ELR (cell line): Measurements from ENCODE around the gene ST14.
"Not testable (repeated sequence)": the region's sequence is repeated elsewhere in the genome, so short reads cannot be mapped to it uniquely, and the experiment has no call there.

ENCODE experiments used
- DNase-seq: peaks from one replicate; pipeline ENCODE4 v3.0.0-alpha.2; 2015; ENCODE audit warnings: low read depth

ST14 gene

GRCh38 chr11:130188585-130189347 is 29.2 kb downstream of the ST14 start:
- DNase-seq: no peak

DNA sequence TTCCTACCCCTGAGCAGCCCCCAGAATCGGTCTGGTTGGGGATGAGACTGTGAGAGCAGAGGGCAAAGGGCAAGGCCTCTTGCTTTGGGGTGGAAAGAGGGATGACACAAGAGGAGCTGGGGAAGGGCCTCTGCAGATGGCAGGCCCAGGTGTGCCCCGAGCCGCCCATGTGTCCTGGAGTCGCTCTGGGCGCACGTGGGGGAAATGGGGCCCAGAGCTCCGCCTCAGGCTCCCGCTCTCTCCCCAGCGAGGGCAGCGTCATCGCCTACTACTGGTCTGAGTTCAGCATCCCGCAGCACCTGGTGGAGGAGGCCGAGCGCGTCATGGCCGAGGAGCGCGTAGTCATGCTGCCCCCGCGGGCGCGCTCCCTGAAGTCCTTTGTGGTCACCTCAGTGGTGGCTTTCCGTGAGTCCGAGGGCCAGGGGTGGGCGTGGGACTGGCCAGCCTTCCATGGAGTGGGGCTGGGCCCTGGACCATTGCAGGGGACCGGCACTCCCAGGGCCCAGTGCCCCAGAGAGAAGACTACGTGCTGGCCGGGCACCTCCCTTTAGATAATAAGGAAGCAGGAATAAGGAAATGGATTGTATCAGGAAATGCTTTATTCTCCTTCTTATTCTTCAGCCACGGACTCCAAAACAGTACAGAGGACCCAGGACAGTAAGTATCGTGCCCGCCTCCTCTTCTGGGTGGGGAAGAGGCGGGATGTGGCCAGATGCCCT is 30.1 kb downstream of the ST14 start:
- no peak for DNase-seq

GRCh38 chr11:130190371-130190881 is 30.8 kb downstream of the ST14 start:
- DNase-seq: no peak

DNA sequence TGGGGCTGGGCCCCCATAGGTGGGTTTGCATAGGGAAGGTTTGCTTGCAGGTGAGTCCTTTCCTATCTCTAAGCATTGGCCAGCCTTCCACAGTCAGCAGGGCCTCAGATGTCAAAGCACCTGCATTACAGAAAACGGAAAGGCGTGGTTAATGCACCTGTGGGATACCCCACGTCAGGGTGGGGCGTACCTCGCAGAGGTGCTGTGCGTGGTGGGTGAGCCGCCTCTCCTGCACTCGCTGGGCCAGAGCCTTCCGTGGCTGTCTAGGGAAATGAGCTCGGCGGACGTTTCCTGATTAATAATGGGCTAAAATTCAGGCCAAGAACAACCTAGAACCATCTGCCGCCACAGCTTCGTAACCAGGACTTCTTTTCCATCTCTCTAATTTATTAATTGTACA is 32.3 kb downstream of the ST14 start:
- DNase-seq: no peak

GRCh38 chr11:130192845-130193267 is 33.3 kb downstream of the ST14 start:
- no peak for DNase-seq

DNA sequence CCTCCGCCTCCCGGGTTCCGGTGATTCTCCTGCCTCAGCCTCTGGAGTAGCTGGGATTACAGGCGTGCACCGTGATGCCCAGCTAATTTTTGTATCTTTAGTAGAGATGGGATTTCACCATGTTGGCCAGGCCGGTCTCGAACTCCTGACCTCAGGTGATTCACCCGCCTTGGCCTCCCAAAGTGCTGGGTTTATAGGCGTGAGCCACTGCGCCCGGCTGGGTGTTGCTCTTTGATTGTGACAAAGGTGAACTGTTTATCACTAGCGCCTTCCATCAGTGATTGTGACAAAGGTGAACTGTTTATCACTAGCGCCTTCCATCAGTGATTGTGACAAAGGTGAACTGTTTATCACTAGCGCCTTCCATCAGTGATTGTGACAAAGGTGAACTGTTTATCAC is 34.0 kb downstream of the ST14 start:
- not testable (repeated sequence) for DNase-seq

DNA sequence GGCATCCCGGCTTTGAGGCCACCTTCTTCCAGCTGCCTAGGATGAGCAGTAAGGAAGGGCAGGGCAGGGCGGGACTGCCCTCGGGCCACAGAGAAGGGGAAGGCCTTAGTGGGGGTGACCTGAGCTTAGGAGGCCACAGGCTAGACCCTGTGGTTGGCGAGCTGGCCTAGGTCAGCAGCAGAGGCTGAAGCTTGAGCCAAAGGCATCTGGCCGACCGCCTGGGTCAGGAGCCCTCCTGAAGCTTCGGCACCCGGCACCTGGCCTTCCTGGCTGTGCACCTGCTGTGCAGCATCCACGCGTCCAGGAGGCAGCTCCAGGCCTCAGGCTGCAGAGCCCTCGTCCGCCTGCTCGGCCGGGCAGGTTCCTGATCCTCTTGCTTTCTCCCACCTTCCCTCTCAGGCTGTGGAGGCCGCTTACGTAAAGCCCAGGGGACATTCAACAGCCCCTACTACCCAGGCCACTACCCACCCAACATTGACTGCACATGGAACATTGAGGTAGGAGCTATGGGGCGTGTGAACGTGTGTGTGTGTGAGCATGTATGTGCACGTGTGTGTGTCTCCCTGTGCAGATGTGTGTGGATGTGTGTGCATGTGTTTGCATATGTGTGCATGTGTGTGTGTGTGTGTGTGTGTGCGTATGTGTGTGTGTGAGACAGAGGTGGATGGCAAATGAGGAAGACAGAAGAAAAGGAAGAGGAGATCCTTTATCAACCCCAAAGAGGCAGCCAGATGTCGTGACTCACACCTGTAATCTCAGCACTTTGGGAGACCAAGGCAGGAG is 34.9 kb downstream of the ST14 start:
- no peak for DNase-seq

DNA sequence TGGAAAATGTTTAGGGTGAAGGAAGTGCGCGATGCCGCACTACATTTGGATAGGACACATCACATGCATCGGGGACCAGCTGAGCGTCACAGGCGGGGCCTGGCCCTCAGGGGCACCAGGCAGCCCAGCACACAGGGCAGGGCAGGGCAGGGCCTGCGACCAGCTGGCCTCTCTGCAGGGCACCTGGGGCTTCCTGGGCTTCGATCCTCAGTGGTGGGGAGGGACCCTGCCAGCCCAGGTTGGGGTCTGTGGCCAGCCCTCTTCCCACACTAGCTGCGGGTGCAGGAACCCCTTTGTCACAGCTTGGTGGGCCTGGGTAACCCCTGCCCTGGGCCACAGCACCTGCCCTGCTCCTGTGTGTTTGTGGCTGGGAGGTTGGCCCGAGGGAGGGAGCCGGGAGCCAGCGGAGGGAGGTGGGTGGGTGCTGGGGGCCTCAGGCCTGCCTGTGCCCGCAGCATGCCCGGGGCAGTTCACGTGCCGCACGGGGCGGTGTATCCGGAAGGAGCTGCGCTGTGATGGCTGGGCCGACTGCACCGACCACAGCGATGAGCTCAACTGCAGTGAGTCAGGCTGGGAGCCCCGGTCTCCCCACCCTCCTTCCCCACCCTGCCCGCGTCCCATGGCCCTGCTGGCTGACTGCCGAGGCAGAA is 37.9 kb downstream of the ST14 start:
- DNase-seq: peak; percentile 17

GRCh38 chr11:130198292-130198691 is 38.7 kb downstream of the ST14 start:
- no peak for DNase-seq

DNA sequence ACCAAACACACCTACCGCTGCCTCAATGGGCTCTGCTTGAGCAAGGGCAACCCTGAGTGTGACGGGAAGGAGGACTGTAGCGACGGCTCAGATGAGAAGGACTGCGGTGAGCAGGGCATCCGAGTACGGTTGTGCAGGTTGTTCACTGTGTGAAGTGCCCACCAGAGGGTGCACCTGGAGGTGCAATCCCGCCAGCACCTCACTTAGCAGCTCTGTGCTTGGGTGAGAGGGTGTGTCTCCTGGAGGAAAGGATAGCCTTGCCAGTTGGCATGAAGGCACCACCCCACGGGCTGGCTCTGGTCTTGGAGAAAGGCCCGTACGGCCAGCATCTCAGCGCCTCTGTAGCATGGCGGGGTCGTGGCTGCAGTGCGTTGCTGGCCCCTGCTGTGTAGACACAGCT is 39.4 kb downstream of the ST14 start:
- DNase-seq: no peak

DNA sequence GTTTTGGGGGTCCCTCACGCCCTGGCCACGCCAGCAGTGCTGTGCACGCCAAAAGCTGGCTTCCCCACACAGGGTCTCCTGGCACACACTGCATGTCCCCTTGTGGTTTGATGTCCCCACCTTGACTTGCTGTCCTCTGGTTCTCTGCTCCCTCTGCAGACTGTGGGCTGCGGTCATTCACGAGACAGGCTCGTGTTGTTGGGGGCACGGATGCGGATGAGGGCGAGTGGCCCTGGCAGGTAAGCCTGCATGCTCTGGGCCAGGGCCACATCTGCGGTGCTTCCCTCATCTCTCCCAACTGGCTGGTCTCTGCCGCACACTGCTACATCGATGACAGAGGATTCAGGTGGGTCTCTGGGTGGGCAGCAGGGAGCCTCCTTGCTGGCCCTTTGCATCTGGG is 40.2 kb downstream of the ST14 start:
- DNase-seq: no peak

GRCh38 chr11:130201026-130201425 is 41.4 kb downstream of the ST14 start:
- no peak for DNase-seq

DNA sequence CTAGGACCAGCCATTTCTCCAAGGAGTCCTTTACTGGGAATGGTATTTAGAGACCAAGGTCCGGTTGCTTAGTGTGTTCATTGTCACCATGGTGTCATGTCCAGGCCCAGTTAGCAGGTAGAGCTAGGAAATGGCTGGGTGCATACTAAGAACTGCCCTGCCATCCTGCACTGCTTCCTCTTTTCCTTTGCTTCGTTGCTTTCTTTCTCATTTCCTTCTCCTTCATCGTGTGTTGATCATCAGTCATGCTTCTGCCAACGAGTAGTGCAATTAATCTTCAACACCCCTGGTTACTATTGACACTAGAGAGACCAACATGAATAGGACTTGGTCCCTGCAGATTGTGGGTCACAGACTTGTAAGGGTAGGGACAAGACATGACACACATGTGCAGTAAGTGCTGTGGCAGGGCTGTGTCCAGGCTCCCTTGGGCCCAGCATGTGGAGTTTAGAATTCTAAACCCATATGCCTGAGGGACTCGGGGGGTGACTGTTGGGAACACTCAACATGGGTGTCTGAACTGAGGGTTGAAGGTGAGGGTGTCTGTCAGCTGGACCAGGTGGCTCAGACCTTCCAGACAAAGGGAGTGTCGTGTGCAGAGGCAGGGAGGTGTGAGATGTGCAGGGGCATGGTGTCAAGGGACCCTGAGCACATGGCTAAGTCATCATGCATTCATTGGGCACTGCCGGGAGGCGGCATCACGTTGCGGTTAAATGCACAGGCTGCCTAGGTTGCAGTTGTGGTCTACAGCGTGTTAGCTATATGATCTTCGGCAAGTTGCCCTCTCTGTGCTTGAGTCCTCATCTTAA is 42.6 kb downstream of the ST14 start:
- DNase-seq: no peak

DNA sequence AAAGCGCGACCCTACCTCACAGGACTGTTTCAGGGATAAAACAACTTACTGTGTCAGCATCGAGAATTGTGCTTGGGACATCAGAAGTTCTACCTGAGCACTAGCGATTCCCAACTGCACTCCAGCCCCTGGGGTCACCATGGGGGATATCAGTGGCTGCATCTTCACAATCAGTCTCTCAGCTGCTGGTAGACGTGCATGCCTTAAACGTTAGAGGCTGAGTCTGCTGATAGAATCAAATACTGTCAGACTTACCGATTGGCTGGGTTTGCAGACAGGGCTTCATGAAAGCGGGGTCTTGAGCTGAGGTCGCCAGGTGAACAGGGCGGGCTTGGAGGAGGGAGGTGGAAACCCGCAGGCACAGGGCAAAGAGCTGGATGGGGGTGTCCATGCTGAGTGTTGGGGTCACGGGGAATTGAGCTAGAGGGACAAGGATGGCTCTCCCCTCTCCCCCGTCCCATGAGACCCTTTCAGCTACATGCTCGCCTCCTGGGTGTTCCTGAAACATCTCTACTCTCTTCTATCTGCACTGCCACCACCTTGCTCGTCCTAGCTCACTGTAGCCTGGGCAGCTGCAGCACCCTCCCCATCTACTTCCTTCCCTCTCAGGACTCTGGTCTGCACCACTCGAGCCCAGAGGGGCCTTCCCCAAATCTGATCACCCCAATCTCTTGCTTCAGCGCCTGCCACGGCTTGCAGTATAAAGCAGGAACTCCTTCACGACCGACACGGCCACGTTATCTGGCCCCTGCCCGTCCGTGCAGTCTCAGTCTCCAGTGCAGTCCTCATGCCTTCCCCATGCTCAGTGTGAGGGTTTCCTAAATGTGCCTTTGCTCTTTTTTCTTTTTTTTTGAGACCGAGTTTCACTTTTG is 43.5 kb downstream of the ST14 start:
- DNase-seq: no peak

DNA sequence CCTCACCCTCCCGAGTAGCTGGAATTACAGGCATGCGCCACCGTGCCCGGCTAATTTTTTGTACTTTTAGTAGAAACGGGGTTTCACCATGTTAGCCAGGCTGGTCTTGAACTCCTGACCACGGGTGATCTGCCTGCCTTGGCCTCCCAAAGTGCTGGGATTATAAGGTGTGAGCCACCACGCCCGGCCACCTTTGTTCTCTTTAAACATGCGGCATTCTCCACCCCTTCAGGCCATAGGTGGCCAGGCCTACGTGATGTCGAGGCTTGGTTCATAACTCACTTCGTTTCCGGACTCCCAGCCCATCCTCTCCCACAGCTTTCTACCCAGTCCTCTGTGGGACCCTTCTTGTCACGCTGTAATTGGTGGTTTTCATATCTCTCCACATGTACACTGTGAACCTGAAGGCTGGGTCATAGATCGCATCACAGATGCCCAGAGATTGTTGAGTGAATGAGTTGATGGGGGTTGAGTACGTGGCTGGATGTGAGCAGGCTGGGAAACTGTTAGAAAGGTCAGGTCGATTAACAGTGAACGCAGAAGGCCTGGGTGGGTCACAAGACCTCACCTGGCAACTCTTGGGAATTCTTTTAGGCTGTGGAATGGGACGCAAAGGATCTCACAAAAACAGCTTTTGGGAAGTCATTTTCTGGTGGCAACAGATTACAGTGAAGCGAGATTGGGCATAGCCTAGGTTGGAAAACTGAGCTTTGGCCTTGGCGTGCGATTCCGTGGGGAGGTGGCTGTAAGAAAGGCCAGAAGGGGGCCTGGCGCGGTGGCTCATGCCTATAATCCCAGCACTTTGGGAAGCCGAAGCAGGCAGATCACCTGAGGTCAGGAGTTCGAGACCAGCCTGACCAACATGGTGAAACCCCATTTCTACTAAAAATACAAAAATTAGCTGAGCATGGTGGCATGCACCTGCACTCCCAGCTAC is 44.5 kb downstream of the ST14 start:
- DNase-seq: no peak

GRCh38 chr11:130204703-130205095 is 45.1 kb downstream of the ST14 start:
- no peak for DNase-seq

DNA sequence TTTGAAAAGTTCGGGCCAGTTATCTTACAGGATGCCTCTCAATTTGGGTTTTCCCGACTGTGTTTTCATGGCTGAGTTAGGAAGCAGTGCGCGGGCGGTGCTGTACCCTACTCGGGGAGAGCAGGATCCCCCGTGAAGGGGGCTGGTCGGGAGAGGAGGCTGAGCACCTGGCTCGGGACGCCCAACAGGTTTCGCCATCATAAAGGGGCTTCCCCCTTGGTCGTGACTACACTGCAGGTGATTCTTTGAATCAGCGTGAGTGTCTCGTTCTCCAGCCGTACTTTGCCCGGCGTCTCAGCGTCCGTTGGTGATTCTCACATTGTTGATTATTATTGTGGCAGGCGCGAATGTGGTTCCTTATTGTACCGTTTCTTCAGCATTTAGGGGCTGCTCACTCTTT is 46.6 kb downstream of the ST14 start:
- DNase-seq: no peak

DNA sequence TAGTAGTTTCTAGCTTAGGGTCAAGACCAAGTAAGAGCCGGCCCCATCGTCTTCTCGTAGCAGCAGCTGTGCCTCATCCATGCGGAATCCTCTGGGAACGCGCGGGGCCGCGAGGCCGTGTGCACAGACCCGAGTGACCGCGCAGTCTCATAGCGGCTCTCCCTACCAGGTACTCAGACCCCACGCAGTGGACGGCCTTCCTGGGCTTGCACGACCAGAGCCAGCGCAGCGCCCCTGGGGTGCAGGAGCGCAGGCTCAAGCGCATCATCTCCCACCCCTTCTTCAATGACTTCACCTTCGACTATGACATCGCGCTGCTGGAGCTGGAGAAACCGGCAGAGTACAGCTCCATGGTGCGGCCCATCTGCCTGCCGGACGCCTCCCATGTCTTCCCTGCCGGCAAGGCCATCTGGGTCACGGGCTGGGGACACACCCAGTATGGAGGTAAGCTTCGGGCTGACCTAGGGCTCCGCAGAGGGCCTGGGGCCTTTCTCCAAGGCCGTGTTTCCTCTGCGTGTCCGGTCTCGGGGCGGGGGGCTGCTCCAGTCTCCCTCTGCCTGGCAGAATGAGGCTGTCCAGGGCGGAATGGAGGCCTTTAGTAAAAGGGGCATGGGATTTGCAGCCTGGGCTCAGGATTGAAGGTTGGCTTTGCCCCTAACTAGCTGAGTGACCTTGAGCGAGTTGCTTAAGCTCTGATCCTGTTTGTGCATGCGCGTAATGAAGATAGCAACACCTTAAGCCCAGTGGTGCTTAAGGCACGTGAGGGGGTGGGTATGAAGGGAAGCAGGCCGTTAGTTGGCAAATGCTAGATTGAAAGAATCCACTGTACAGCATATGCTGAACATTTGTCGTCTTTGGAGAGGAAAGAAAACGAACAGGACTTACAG is 48.9 kb downstream of the ST14 start:
- no peak for DNase-seq
